ENCODE data around the gene RNF146. TPM values are rescaled to one million over a fixed set of nuclear protein-coding genes. Genes with fewer than 3 reads are reported as not detected.

Gene RNF146
- polyA plus RNA-seq, 3 donors: 14.7 to 63.4 (median 22.5) TPM

- H3K4me1 Mint-ChIP-seq: peaks cover 3% of the 10 kb centered on the region
- no peak overlapping the region for H3K9ac ChIP-seq (ENCODE audit: insufficient read depth, low read length, poor library complexity, severe bottlenecking)
- peak overlapping the region in 1 of 7 donors; percentile 1 for H3K27ac Mint-ChIP-seq
- H3K36me3 ChIP-seq (replicated peaks in 1 of 2; ENCODE audit: control insufficient read depth in 1 of 2, insufficient read depth in 2 of 2, low read length in 2 of 2): peaks cover 70 to 96% of the 10 kb centered on the region in 2 donors
- no peaks in the 10 kb centered on the region for H3K9me3 Mint-ChIP-seq
- H3K4me1 ChIP-seq (ENCODE audit: control insufficient read depth in 1 of 2, insufficient read depth in 2 of 2, low read length in 2 of 2): no peaks in the 10 kb centered on the region
- H3K36me3 Mint-ChIP-seq: peaks cover 60 to 79% of the 10 kb centered on the region in 2 donors
- H3K79me2 ChIP-seq (ENCODE audit: insufficient read depth, low read length): peaks cover 29% of the 10 kb centered on the region
- no peak overlapping the region for H2AFZ ChIP-seq (ENCODE audit: insufficient read depth, low read depth, low read length, poor library complexity, severe bottlenecking)
- no peak for DNase-seq
- intact Hi-C loops (cut with micrococcal nuclease): no loop called here
- H3K4me3 ChIP-seq (replicated peaks in 1 of 3; ENCODE audit: low read depth in 2 of 3, low read length in 3 of 3): no peak overlapping the region
- peak overlapping the region in 1 of 2 donors; percentile 53 for H3K27ac ChIP-seq (ENCODE audit: low read depth in 1 of 2, low read length in 2 of 2)
- H3K9me3 ChIP-seq (replicated peaks in 1 of 2; ENCODE audit: control insufficient read depth in 1 of 2, insufficient read depth in 1 of 2, low read length in 2 of 2): no peaks in the 10 kb centered on the region
- H3K4me2 ChIP-seq (replicated peaks; ENCODE audit: extremely low read depth, low read length, poor library complexity, severe bottlenecking): no peak overlapping the region
- H3K4me3 Mint-ChIP-seq: no peak overlapping the region
- no peaks in the 10 kb centered on the region for H3K27me3 ChIP-seq (ENCODE audit: control insufficient read depth in 2 of 2, insufficient read depth in 2 of 2, low read length in 2 of 2)
- H4K20me1 ChIP-seq (ENCODE audit: insufficient read depth, low read length): peaks cover 93% of the 10 kb centered on the region
- TF ChIP-seq CTCF (IDR thresholded peaks at IDR 0.05): no peak
- peaks cover 0 to 2% (median 0%) of the 10 kb centered on the region in 3 donors for H3K27me3 Mint-ChIP-seq (ENCODE audit: low read depth in 3 of 3)
Measured at GRCh38 chr6:127288705-127289104, 22.0 kb downstream of the RNF146 start.

- no peak overlapping the region for H3K4me3 ChIP-seq (replicated peaks in 1 of 3; ENCODE audit: low read depth in 2 of 3, low read length in 3 of 3)
- peaks cover 57 to 80% of the 10 kb centered on the region in 2 donors for H3K36me3 Mint-ChIP-seq
- peaks cover 25% of the 10 kb centered on the region for H3K79me2 ChIP-seq (ENCODE audit: insufficient read depth, low read length)
- no peaks in the 10 kb centered on the region for H3K9me3 ChIP-seq (replicated peaks in 1 of 2; ENCODE audit: control insufficient read depth in 1 of 2, insufficient read depth in 1 of 2, low read length in 2 of 2)
- WGBS (ENCODE audit: insufficient coverage): 86% methylated on average over 4 of the region's 5 CpGs
- H3K27ac Mint-ChIP-seq: peak overlapping the region in 3 of 7 donors; percentile 4 to 46 (median 41)
- intact Hi-C loops (cut with micrococcal nuclease): no loop called here
- no peaks in the 10 kb centered on the region for H3K4me1 ChIP-seq (ENCODE audit: control insufficient read depth in 1 of 2, insufficient read depth in 2 of 2, low read length in 2 of 2)
- peaks cover 67 to 96% of the 10 kb centered on the region in 2 donors for H3K36me3 ChIP-seq (replicated peaks in 1 of 2; ENCODE audit: control insufficient read depth in 1 of 2, insufficient read depth in 2 of 2, low read length in 2 of 2)
- H3K4me1 Mint-ChIP-seq: peaks cover 3% of the 10 kb centered on the region
- peak overlapping the region in 1 of 2 donors; percentile 22 for H3K27ac ChIP-seq (ENCODE audit: low read depth in 1 of 2, low read length in 2 of 2)
- no peaks in the 10 kb centered on the region for H3K9me3 Mint-ChIP-seq
- H4K20me1 ChIP-seq (ENCODE audit: insufficient read depth, low read length): peaks cover 93% of the 10 kb centered on the region
- no peaks in the 10 kb centered on the region for H3K27me3 ChIP-seq (ENCODE audit: control insufficient read depth in 2 of 2, insufficient read depth in 2 of 2, low read length in 2 of 2)
- no peak for TF ChIP-seq CTCF (IDR thresholded peaks at IDR 0.05)
- no peak for DNase-seq
- no peak overlapping the region for H3K4me3 Mint-ChIP-seq
- H2AFZ ChIP-seq (ENCODE audit: insufficient read depth, low read depth, low read length, poor library complexity, severe bottlenecking): no peak overlapping the region
- no peak overlapping the region for H3K9ac ChIP-seq (ENCODE audit: insufficient read depth, low read length, poor library complexity, severe bottlenecking)
- no peaks in the 10 kb centered on the region for H3K27me3 Mint-ChIP-seq (ENCODE audit: low read depth in 3 of 3)
- no peak overlapping the region for H3K4me2 ChIP-seq (replicated peaks; ENCODE audit: extremely low read depth, low read length, poor library complexity, severe bottlenecking)
Measured at GRCh38 chr6:127289934-127290333, 23.3 kb downstream of the RNF146 start.
